SK-N-MC (cell line): ENCODE results near the gene RASL11A.
"Not testable (repeated sequence)": the region's sequence is repeated elsewhere in the genome, so short reads cannot be mapped to it uniquely, and the experiment has no call there.

ENCODE experiments used
- DNase-seq: peaks from one replicate; pipeline ENCODE4 v3.0.0-alpha.2; 2011; ENCODE audit warnings: low read depth, low spot score
- H3K27ac ChIP-seq: fragments of 200-600 bp; sonication (generic); 2 replicates; pipeline ENCODE4 v1.5.1; 2016; ENCODE audit warnings: mixed run types
- H3K36me3 ChIP-seq: fragments of 200-600 bp; sonication (generic); 2 replicates; pipeline ENCODE4 v1.6.1; 2017; ENCODE audit warnings: antibody characterized with exemption, low read length, mixed read lengths; ENCODE audit not compliant: insufficient read depth
- H3K4me3 ChIP-seq: fragments of 200-600 bp; sonication (generic); 2 replicates; pipeline ENCODE4 v1.5.1; 2016
- H3K9ac ChIP-seq: fragments of 200-600 bp; sonication (generic); 2 replicates; pipeline ENCODE4 v1.8.0; 2017; ENCODE audit warnings: mixed run types, mixed read lengths; ENCODE audit not compliant: insufficient read length
- H3K9me3 ChIP-seq: fragments of 200-600 bp; sonication (generic); 2 replicates; pipeline ENCODE4 v1.6.1; 2017; ENCODE audit warnings: low read depth, mild to moderate bottlenecking, antibody characterized with exemption, low read length, moderate library complexity, mixed read lengths
- EZH2 ChIP-seq: fragments of 200-600 bp; sonication (generic); IDR thresholded peaks from one replicate; pipeline ENCODE4 v1.6.1; 2017; ENCODE audit warnings: antibody characterized with exemption
- FOXP2 ChIP-seq: optimal IDR thresholded peaks from 2 replicates; pipeline ENCODE3; 2011; ENCODE audit warnings: mild to moderate bottlenecking, moderate library complexity; ENCODE audit not compliant: insufficient read depth; ENCODE audit errors: extremely low read length, control extremely low read depth
- POLR2AphosphoS5 ChIP-seq: IDR thresholded peaks from 2 replicates; pipeline ENCODE4 v1.6.1; 2012; ENCODE audit warnings: mild to moderate bottlenecking, low read depth, low read length, borderline replicate concordance

The RASL11A gene

DNA sequence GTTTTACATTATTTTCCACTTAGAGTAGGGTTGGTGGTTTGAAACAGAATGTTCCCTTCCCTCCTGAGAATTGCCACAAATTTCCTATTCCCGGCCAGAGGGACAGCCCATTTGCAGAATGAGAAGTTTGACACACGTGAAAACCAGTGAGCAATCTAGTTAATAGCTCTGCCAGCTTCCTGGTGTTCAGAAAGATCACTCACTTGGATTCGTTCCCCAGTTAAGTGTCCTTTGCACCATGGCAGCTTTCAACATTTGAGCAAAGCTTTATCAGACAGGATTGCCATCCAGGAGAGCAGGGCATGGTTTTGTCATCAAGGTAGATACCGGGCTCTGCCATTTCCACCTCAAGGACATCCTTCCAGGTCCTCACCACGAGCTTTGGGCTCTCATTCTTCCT lies 28.2 kb downstream of the RASL11A start:
- no peaks in the 10 kb centered on the region for H3K9me3 ChIP-seq
- no peak overlapping the region for H3K4me3 ChIP-seq
- H3K36me3 ChIP-seq: no peaks in the 10 kb centered on the region
- TF ChIP-seq EZH2: no peak
- TF ChIP-seq POLR2AphosphoS5: no peak
- no peak for TF ChIP-seq FOXP2
- no peak overlapping the region for H3K27ac ChIP-seq
- no peak overlapping the region for H3K9ac ChIP-seq
- DNase-seq: no peak

DNA sequence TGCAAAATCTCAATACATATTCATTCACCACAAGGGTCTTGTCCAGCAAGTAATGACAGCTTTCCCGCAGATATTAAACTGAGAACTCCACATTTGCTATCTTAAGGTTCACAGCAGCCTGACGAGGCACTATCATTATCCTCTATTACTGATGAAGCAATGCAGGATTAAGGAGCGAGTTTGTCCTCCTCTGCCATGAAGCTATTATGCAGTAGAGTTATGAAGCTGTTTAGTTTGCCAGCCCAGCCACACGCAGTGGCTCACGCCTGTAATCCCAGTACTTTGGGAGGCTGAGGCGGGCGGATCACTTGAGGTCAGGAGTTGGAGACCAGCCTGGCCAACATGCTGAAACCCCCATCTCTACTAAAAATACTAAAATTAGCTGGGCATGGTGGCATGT lies 29.8 kb downstream of the RASL11A start:
- not testable (repeated sequence) for H3K9me3 ChIP-seq, H3K9ac ChIP-seq, H3K27ac ChIP-seq, H3K4me3 ChIP-seq, DNase-seq, H3K36me3 ChIP-seq

DNA sequence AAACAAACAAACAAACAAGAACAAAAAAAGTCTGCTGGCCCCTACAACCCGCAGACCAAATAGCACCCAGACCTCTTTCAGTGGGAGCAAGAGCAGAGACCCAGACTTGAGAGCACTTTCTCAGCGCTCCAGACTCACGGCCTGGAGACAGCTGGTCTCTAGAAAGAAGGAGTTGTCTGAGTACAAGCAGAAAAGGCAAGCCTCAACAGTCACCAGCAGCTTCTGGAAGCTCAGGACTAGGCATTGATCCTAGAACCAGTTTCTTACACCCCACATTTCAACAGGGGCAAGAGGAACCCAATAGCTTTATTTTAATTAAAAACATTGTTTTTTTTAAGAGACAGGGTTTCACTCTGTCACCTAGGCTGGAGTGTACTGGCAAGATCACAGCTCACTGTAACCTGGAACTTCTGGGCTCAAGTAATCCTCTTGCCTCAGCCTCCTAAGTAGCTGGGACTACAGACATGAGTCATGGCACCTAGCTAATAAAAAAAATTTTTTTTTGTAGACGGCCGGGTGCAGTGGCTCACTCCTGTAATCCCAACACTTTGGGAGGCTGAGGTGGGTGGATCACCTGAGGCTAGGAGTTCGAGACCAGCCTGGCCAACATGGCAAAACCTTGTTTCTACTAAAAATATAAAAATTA lies 30.4 kb downstream of the RASL11A start:
- no peak for DNase-seq
- Histone ChIP-seq H3K36me3 (no peaks in the 10 kb centered on the region), H3K9ac (no peak overlapping the region), H3K27ac (no peak overlapping the region), H3K4me3 (no peak overlapping the region), H3K9me3 (no peaks in the 10 kb centered on the region)
- no peak for TF ChIP-seq POLR2AphosphoS5
- no peak for TF ChIP-seq EZH2
- no peak for TF ChIP-seq FOXP2

DNA sequence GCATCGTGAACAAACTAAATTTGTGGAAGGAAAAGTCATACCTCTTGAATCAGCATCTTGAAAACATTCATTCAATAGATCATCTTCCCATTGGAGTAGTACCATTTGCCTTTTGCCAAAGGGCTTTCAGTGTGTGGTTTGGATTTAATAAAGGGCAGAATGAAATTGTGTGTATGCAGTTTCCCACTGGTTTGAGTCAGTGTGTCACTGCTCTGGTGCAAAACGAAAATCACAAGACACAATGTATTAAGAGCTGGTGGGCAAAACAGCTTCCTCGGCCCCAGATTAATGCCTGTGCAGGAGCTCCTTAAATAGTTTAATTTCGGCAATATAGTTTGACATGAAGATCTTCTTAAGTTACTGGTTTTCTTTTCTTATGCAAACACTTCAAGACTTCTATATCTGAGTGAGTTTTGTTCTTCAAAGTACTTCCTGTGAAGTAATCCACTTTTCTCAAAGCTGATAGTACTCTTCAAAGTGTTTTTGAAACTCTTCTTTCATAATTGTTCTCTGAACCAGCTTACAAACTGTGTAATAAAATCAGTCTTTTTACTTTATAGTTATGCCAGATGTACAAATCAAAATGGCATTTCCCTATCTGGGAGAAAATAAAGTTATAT lies 32.1 kb downstream of the RASL11A start:
- no peak for TF ChIP-seq EZH2
- TF ChIP-seq POLR2AphosphoS5: no peak
- no peak for TF ChIP-seq FOXP2
- Histone ChIP-seq H3K27ac (no peak overlapping the region), H3K36me3 (no peaks in the 10 kb centered on the region), H3K9ac (no peak overlapping the region), H3K4me3 (no peak overlapping the region), H3K9me3 (no peaks in the 10 kb centered on the region)
- no peak for DNase-seq

DNA sequence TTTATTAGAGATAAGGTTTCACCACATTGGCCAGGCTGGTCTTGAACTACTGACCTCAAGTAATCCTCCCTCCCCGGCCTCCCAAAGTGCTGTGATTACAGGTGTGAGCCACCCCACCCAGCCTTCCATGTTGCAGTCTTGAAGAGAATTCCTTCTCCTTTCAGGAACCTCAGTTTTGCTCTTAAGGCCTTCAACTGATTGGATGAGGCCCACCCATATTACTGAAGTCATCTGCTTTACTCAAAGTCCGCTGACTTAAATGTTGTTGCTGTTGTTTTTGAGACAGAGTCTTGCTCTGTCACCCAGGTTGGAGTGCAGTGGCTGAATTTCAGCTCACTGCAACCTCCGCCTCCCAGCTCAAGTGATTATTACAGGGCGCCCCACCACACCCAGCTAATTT lies 33.5 kb downstream of the RASL11A start:
- no peaks in the 10 kb centered on the region for H3K36me3 ChIP-seq
- H3K9ac ChIP-seq: no peak overlapping the region
- H3K4me3 ChIP-seq: no peak overlapping the region
- no peaks in the 10 kb centered on the region for H3K9me3 ChIP-seq
- DNase-seq: no peak
- H3K27ac ChIP-seq: no peak overlapping the region
- TF ChIP-seq FOXP2: no peak
- TF ChIP-seq EZH2: no peak
- TF ChIP-seq POLR2AphosphoS5: no peak

DNA sequence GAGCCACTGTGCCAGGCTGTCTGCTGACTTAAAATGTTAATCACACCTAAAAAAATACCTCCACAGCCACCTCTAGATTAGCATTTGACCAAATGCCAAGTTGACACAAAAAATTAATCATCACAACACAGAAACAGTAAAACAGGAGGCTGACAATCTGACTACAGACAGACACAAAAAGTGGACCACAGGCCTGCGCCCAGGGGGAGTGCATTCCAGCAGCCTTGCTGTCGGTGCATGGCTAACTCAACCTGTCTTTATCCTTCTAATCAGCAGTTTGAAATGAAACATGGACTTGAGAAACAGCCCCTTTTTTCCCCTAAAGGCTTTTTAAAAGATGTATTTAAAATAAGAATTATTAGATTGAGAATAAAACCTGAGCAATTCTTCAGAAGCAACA lies 34.0 kb downstream of the RASL11A start:
- Histone ChIP-seq H3K36me3 (no peaks in the 10 kb centered on the region), H3K9me3 (no peaks in the 10 kb centered on the region), H3K9ac (no peak overlapping the region), H3K27ac (no peak overlapping the region), H3K4me3 (no peak overlapping the region)
- no peak for TF ChIP-seq POLR2AphosphoS5
- TF ChIP-seq EZH2: no peak
- TF ChIP-seq FOXP2: no peak
- no peak for DNase-seq

DNA sequence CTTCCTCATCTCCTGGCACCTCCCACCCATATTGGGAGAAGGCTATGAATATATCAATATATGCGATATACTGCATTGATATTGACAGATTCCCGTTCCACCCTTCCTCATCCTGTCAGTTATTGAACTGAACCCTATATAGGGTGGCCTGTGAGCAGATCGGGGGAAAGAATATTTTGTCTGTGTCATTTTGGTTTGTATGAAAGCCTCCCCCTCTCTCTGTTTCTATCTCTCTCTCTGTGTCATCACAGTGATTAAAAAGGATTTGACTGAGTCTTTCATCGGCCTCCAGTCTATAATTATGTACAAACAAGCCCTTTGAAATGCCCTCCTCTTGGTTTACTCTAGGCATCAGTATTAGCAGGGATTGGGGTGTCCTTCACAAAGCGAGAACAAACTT lies 35.7 kb downstream of the RASL11A start:
- TF ChIP-seq POLR2AphosphoS5: no peak
- no peak for TF ChIP-seq EZH2
- TF ChIP-seq FOXP2: no peak
- no peak overlapping the region for H3K4me3 ChIP-seq
- no peaks in the 10 kb centered on the region for H3K9me3 ChIP-seq
- no peak overlapping the region for H3K27ac ChIP-seq
- H3K36me3 ChIP-seq: no peaks in the 10 kb centered on the region
- no peak overlapping the region for H3K9ac ChIP-seq
- DNase-seq: no peak

DNA sequence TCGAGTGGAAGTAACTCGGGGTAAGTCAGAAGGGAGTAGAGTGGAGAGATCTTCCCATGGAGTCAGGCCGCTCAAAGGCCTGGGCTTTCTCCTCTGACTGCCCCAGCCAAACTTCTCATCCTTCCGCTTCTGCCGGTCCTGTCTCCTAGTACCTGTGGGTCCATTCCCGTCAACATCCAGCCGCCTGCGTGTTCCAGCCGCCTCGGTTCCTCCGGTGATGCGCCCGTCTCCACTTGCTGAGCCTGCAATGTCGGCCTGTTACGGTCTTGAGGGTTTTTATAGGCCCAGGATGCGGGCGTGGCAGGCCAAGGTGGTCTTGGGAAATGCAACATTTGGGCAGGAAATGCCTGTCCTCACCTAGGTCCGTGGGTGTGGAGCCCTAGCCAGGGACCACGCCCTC lies 38.3 kb downstream of the RASL11A start:
- no peaks in the 10 kb centered on the region for H3K9me3 ChIP-seq
- no peak overlapping the region for H3K4me3 ChIP-seq
- no peak overlapping the region for H3K9ac ChIP-seq
- no peak for DNase-seq
- H3K27ac ChIP-seq: no peak overlapping the region
- H3K36me3 ChIP-seq: no peaks in the 10 kb centered on the region
- TF ChIP-seq POLR2AphosphoS5 (no peak), FOXP2 (no peak), EZH2 (no peak)

DNA sequence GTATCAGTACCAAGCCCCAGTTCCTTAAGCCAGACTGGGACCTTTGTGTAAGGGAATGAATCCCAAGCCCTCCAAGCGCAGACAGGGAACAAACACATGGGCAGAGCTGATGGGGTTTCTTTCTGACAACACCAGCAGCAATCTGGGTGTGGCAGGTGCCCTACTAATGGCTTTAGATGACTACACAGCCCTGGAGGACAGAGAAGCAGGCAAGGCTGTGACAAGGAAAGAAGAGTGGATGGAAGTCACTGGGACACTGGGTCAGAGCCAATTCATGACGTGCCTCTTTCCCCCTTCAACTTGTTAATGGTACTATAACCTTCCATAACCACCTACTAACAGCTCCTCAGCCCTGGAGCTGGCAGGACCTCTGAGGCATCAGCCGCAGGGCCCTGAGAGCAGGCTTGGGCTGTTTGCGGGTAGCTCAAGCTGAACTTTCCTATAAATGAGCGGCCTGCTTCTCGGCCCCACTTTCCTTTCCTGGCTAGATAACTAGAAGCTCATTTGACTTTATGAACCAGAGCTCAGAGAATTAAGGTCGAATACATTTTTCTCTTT lies 38.9 kb downstream of the RASL11A start:
- no peak for DNase-seq
- Histone ChIP-seq H3K27ac (no peak overlapping the region), H3K36me3 (no peaks in the 10 kb centered on the region), H3K4me3 (no peak overlapping the region), H3K9ac (no peak overlapping the region), H3K9me3 (no peaks in the 10 kb centered on the region)
- TF ChIP-seq POLR2AphosphoS5: no peak
- TF ChIP-seq FOXP2: no peak
- TF ChIP-seq EZH2: no peak
